ENCODE data around the gene GJE1.
A peak's percentile ranks its signal among the peaks of the same experiment; 100 is the strongest.
"Not testable (repeated sequence)": the region's sequence is repeated elsewhere in the genome, so short reads cannot be mapped to it uniquely, and the experiment has no call there.

Gene GJE1

GRCh38 chr6:142132625-142133024 lies at the start of gene GJE1:
TSS of gene GJE1 (plus strand) at chr6:142132925. CDS start at chr6:142133159, 234 bp downstream.
- no peak for DNase-seq (ENCODE audit: low read depth)

GRCh38 chr6:142087950-142088857 lies 44.5 kb upstream of the GJE1 start:
- DNase-seq (ENCODE audit: low read depth): no peak

- DNase-seq (ENCODE audit: low read depth): no peak
Observed at GRCh38 chr6:142088858-142089216, 43.9 kb upstream of the GJE1 start.

GRCh38 chr6:142104820-142105219 lies 27.9 kb upstream of the GJE1 start:
- not testable (repeated sequence) for DNase-seq (ENCODE audit: low read depth)

GRCh38 chr6:142110820-142111219 lies 21.9 kb upstream of the GJE1 start:
- DNase-seq (ENCODE audit: low read depth): not testable (repeated sequence)

- peak; percentile 8 for DNase-seq (ENCODE audit: low read depth)
Observed at GRCh38 chr6:142112451-142113061, 20.2 kb upstream of the GJE1 start.

- DNase-seq (ENCODE audit: low read depth): no peak
Observed at GRCh38 chr6:142117366-142117765, 15.4 kb upstream of the GJE1 start.

- DNase-seq (ENCODE audit: low read depth): no peak
Observed at GRCh38 chr6:142118328-142118727, 14.4 kb upstream of the GJE1 start.

- no peak for DNase-seq (ENCODE audit: low read depth)
Observed at GRCh38 chr6:142118925-142119324, 13.8 kb upstream of the GJE1 start.

- no peak for DNase-seq (ENCODE audit: low read depth)
Observed at GRCh38 chr6:142121342-142121741, 11.4 kb upstream of the GJE1 start.

- DNase-seq (ENCODE audit: low read depth): no peak
Observed at GRCh38 chr6:142130814-142131213, 1.9 kb upstream of the GJE1 start.

GRCh38 chr6:142138876-142139275 lies 6.2 kb downstream of the GJE1 start:
- no peak for DNase-seq (ENCODE audit: low read depth)

GRCh38 chr6:142141531-142141930 lies 8.8 kb downstream of the GJE1 start:
- DNase-seq (ENCODE audit: low read depth): not testable (repeated sequence)

- peak; percentile 96 for DNase-seq (ENCODE audit: low read depth)
Observed at GRCh38 chr6:142146828-142147662, 14.3 kb downstream of the GJE1 start, which contains the start of the genes NMBR and VTA1. TSS of gene NMBR (minus strand) at chr6:142147122. CDS start at chr6:142088658, 58,464 bp downstream. TSS of gene VTA1 (plus strand) at chr6:142147263. CDS start at chr6:142147288, 25 bp downstream.

GRCh38 chr6:142152746-142153145 lies 20.0 kb downstream of the GJE1 start:
- no peak for DNase-seq (ENCODE audit: low read depth)

GRCh38 chr6:142153196-142153595 lies 20.5 kb downstream of the GJE1 start:
- DNase-seq (ENCODE audit: low read depth): no peak

GRCh38 chr6:142154336-142154735 lies 21.6 kb downstream of the GJE1 start:
- no peak for DNase-seq (ENCODE audit: low read depth)

- DNase-seq (ENCODE audit: low read depth): no peak
Observed at GRCh38 chr6:142155091-142155490, 22.4 kb downstream of the GJE1 start.

- DNase-seq (ENCODE audit: low read depth): no peak
Observed at GRCh38 chr6:142155895-142156757, 23.4 kb downstream of the GJE1 start.

- DNase-seq (ENCODE audit: low read depth): not testable (repeated sequence)
Observed at GRCh38 chr6:142156758-142157068, 24.0 kb downstream of the GJE1 start.

- DNase-seq (ENCODE audit: low read depth): no peak
Observed at GRCh38 chr6:142162780-142163179, 30.1 kb downstream of the GJE1 start.
